IMR-90 (cell line): ENCODE results near the gene PRKCH. TPM values are rescaled to one million over a fixed set of nuclear protein-coding genes. Genes with fewer than 3 reads are reported as not detected.

Experiments used
- ATAC-seq: fragments of 200-7000 bp; cut with Tn5 transposase; 2 replicates; pipeline ENCODE4 v1.9.1; 2020; ENCODE audit warnings: low read depth, mild to moderate bottlenecking, moderate library complexity
- BruUV-seq: library from RNA; stranded (reverse); fragments of 400-500 nt; replicated peaks from 2 replicates; lab custom pipeline; 2021; lab: Mats Ljungman, UMichigan
- CTCF ChIA-PET: fragments of 300-600 bp; formaldehyde crosslinking; extraction: SDS; loops from one replicate; lab custom pipeline; 2021; ENCODE audit warnings: antibody characterized with exemption; lab: Yijun Ruan, JAX
- POLR2A ChIA-PET: fragments of 300-600 bp; sonication (Branson Sonifier 250); formaldehyde crosslinking; loops from one replicate; lab custom pipeline; 2022; ENCODE audit warnings: antibody characterized with exemption; ENCODE audit not compliant: unreplicated experiment; lab: Charles Lee
- DNase-seq: peaks from one replicate; pipeline ENCODE4 v3.0.0; 2013
- H2AFZ ChIP-seq: replicated peaks from 2 replicates; pipeline ENCODE3; 2013; ENCODE audit warnings: low read length, mild to moderate bottlenecking; ENCODE audit not compliant: poor library complexity
- H2AK5ac ChIP-seq: 2 replicates; pipeline ENCODE4 v1.6.1; 2013; ENCODE audit warnings: low read depth, low read length, inconsistent platforms
- H2AK9ac ChIP-seq: replicated peaks from 2 replicates; pipeline ENCODE3; 2013; ENCODE audit warnings: mild to moderate bottlenecking, low read depth, low read length, moderate library complexity; ENCODE audit not compliant: poor library complexity
- H2BK120ac ChIP-seq: 2 replicates; pipeline ENCODE4 v1.6.1; 2013; ENCODE audit warnings: low read depth, low read length, inconsistent platforms
- H2BK15ac ChIP-seq: 3 replicates; pipeline ENCODE4 v1.6.1; 2013; ENCODE audit warnings: low read depth, low read length, inconsistent platforms
- H2BK20ac ChIP-seq: 2 replicates; pipeline ENCODE4 v1.6.1; 2013; ENCODE audit warnings: low read depth, mild to moderate bottlenecking, inconsistent platforms, low read length, moderate library complexity
- H2BK5ac ChIP-seq: 2 replicates; pipeline ENCODE4 v1.6.1; 2013; ENCODE audit warnings: mild to moderate bottlenecking, low read depth, low read length, inconsistent platforms; ENCODE audit not compliant: poor library complexity, severe bottlenecking
- H3K14ac ChIP-seq: replicated peaks from 2 replicates; pipeline ENCODE4 v1.6.1; 2013; ENCODE audit warnings: low read depth, low read length, inconsistent platforms
- H3K18ac ChIP-seq: 2 replicates; pipeline ENCODE4 v1.6.1; 2013; ENCODE audit warnings: low read depth, low read length, control low read depth
- H3K23ac ChIP-seq: 2 replicates; pipeline ENCODE4 v1.6.1; 2013; ENCODE audit warnings: low read depth, low read length, inconsistent platforms
- H3K27ac ChIP-seq: 2 replicates; pipeline ENCODE4 v1.5.1; 2013; ENCODE audit warnings: mild to moderate bottlenecking, control low read depth, low read length; ENCODE audit not compliant: insufficient read depth
- H3K27me3 ChIP-seq: 2 replicates; pipeline ENCODE4 v1.6.1; 2013; ENCODE audit warnings: low read length; ENCODE audit not compliant: control insufficient read depth, insufficient read depth
- H3K36me3 ChIP-seq: 2 replicates; pipeline ENCODE4 v1.6.1; 2013; ENCODE audit warnings: low read length, mixed read lengths; ENCODE audit not compliant: control insufficient read depth, insufficient read depth
- H3K4ac ChIP-seq: 2 replicates; pipeline ENCODE4 v1.6.1; 2013; ENCODE audit warnings: low read depth, low read length, inconsistent platforms
- H3K4me1 ChIP-seq: 2 replicates; pipeline ENCODE4 v1.6.1; 2013; ENCODE audit warnings: low read length, mixed read lengths; ENCODE audit not compliant: control insufficient read depth, insufficient read depth
- H3K4me2 ChIP-seq: 2 replicates; pipeline ENCODE4 v1.6.1; 2013; ENCODE audit warnings: low read depth, mild to moderate bottlenecking, control low read depth, low read length, moderate library complexity
- H3K4me3 ChIP-seq: 2 replicates; pipeline ENCODE4 v1.5.1; 2013; ENCODE audit warnings: low read depth, mild to moderate bottlenecking, control low read depth, low read length, moderate library complexity; ENCODE audit not compliant: insufficient read depth
- H3K56ac ChIP-seq: 2 replicates; pipeline ENCODE4 v1.6.1; 2013; ENCODE audit warnings: low read length, inconsistent platforms; ENCODE audit not compliant: insufficient read depth; ENCODE audit errors: extremely low read depth
- H3K79me1 ChIP-seq, 2 experiments: 2 replicates each; pipeline ENCODE4 v1.6.1; 2013; ENCODE audit warnings: low read length in 2 of 2, inconsistent platforms in 1 of 2, low read depth in 1 of 2
- H3K9ac ChIP-seq: 2 replicates; pipeline ENCODE4 v1.6.1; 2013; ENCODE audit warnings: low read depth, low read length, control low read depth
- H3K9me1 ChIP-seq: 2 replicates; pipeline ENCODE4 v1.6.1; 2013; ENCODE audit warnings: low read length, inconsistent platforms; ENCODE audit not compliant: insufficient read depth
- H3K9me3 ChIP-seq: 2 replicates; pipeline ENCODE4 v1.6.1; 2013; ENCODE audit warnings: low read length; ENCODE audit not compliant: control insufficient read depth, insufficient read depth
- H4K20me1 ChIP-seq: 2 replicates; pipeline ENCODE4 v1.6.1; 2013; ENCODE audit warnings: low read length, inconsistent platforms; ENCODE audit not compliant: insufficient read depth
- H4K5ac ChIP-seq: 2 replicates; pipeline ENCODE4 v1.6.1; 2013; ENCODE audit warnings: mild to moderate bottlenecking, low read depth, low read length, control low read depth
- H4K8ac ChIP-seq, 2 experiments: 2 replicates each; pipeline ENCODE4 v1.6.1; 2013; ENCODE audit warnings: low read depth in 2 of 2, low read length in 2 of 2, control low read depth in 1 of 2, inconsistent platforms in 1 of 2
- H4K91ac ChIP-seq: 2 replicates; pipeline ENCODE4 v1.6.1; 2013; ENCODE audit warnings: low read depth, low read length, inconsistent platforms; ENCODE audit not compliant: insufficient read depth
- MAFK ChIP-seq: IDR thresholded peaks from 2 replicates; pipeline ENCODE4 v1.6.1; 2012; ENCODE audit warnings: low read depth, low read length, improper control_type of control experiment
- RCOR1 ChIP-seq: IDR thresholded peaks from 2 replicates; pipeline ENCODE4 v1.6.1; 2012; ENCODE audit warnings: mild to moderate bottlenecking, low read length, improper control_type of control experiment; ENCODE audit not compliant: insufficient replicate concordance
- WGBS, 2 experiments: methylation state at CpG; one replicate each; pipeline versions ENCODE4 v1.1.5 to v1.1.7; 2013; ENCODE audit warnings: missing lambda C conversion rate in 2 of 2; ENCODE audit not compliant: insufficient read length in 1 of 2; ENCODE audit errors: extremely low coverage in 2 of 2; 5-methylcytosine and 5-hydroxymethylcytosine counted together
- dilution Hi-C: fragments of 300-500 bp; cut with HindIII; formaldehyde crosslinking; loops from one replicate; pipeline ENCODE4 v1.14.3; 2018; ENCODE audit warnings: low sequenced_read_pairs; ENCODE audit not compliant: unreplicated experiment
- in situ Hi-C: fragments of 300-500 bp; cut with MboI; formaldehyde crosslinking; loops from 3 replicates; pipeline ENCODE4 v1.14.3; 2019; ENCODE audit warnings: low sequenced_read_pairs, inconsistent platforms, mixed read lengths
- intact Hi-C: fragments of 100-400 bp; cut with micrococcal nuclease; formaldehyde crosslinking; loops from 2 replicates; pipeline ENCODE4 v1.10.0; 2022
- polyA plus RNA-seq, 3 experiments: library from polyadenylated mRNA; depleted of rRNA; stranded (reverse); fragments of >200 nt; gene quantifications; 2 replicates each; pipeline ENCODE4 v1.2.3, GENCODE V29; 2012; ENCODE audit warnings: low replicate concordance in 1 of 3
- total RNA-seq: library from RNA; depleted of rRNA; stranded (reverse); fragments of >200 nt; gene quantifications from 2 replicates; pipeline ENCODE4 v1.2.3, GENCODE V29; 2012

Gene PRKCH
- total and polyA plus RNA-seq, 2 of the 4 experiments (the other 2 are of a cell fraction) = 1.6 to 2.3 TPM

DNA sequence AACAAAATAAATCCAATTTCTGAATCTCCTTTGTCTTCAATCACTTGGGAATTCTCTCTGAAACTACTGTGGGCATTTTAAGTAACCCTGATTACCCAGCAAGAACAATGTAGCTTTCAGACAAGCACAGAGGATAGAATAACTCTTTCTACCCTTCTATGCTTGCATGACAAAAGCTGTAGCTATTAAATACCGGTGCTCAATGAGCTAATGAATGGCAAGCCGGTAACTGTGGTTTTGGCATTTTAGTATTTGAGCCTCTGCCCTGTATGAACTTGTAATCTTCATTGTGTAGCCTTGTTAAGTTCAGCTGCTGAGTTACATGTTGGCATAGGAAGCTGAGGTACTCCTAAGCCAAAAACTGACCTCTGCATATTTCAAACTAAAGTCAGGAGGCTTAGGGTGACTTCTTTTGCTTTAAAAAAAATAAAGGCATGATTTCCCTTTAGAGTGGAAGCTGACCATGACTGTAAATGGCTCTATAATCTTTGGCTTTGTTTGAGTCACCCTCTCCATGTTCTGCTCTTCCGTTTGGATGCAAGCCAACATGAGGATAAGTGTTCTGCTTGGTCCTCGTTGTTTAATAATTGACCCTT, 202.9 kb downstream of the PRKCH start:
- Histone ChIP-seq H2BK15ac (peak overlapping the region; percentile 66; the same call in 2 of the 3 replicates), H3K36me3 (no peaks in the 10 kb centered on the region), H3K4me1 (peaks cover 33% of the 10 kb centered on the region), H3K18ac (peak overlapping the region; percentile 74; the same call in 1 of the 2 replicates), H3K56ac (no peak overlapping the region), H3K9me1 (peaks cover 22% of the 10 kb centered on the region), H3K79me1 (peaks cover 0 to 6% of the 10 kb centered on the region in 2 experiments; a peak in 3 of 4 replicates), H2BK20ac (peak overlapping the region; percentile 35; the same call in 1 of the 2 replicates), H3K4me2 (peak overlapping the region; percentile 16; the same call in 1 of the 2 replicates), H2AK9ac (no peak overlapping the region), H3K14ac (no peak overlapping the region; the same call in 1 of the 2 replicates), H4K20me1 (no peaks in the 10 kb centered on the region), H2BK120ac (peak overlapping the region; percentile 45), H3K9ac (no peak overlapping the region), H4K8ac (peak overlapping the region; percentile 44 to 60; a peak in 3 of 4 replicates), H4K5ac (no peak overlapping the region), H3K27me3 (no peaks in the 10 kb centered on the region), H2AK5ac (peak overlapping the region; percentile 22; the same call in 1 of the 2 replicates), H2BK5ac (peak overlapping the region; percentile 12), H3K23ac (0 out of 2 replicates have a peak overlapping the region, but pooled peaks have one; percentile 4), H3K4me3 (no peak overlapping the region), H3K9me3 (no peaks in the 10 kb centered on the region), H2AFZ (no peak overlapping the region), H4K91ac (peak overlapping the region; percentile 16; the same call in 1 of the 2 replicates), H3K4ac (peak overlapping the region; percentile 34; the same call in 1 of the 2 replicates), H3K27ac (no peak overlapping the region)
- DNase-seq (peak; percentile 74), ATAC-seq (no peak; the same call in 1 of the 2 replicates)
- dilution Hi-C loops (no loop called here), intact Hi-C loops (no loop called here), in situ Hi-C loops (no loop called here)
- no TSS peak for BruUV-seq
- WGBS, 2 experiments = 62% methylated on average over 2 of the region's 4 CpGs; no CpG with 5 or more reads in 1 of the 2 experiments
- no peak for TF ChIP-seq RCOR1
- no peak for TF ChIP-seq MAFK
- CTCF ChIA-PET = interaction anchor here (1.0 to 1.3 kb wide), 2 partner anchors 9 to 49 kb away, joined by 3 to 6 read pairs; no protein-coding TSS in a partner anchor
- POLR2A ChIA-PET = no interaction called here
